ENCODE data around the gene SNPH. TPM values are rescaled to one million over a fixed set of nuclear protein-coding genes. Genes with fewer than 3 reads are reported as not detected.
A peak's percentile ranks its signal among the peaks of the same experiment; 100 is the strongest.
"Not testable (repeated sequence)": the region's sequence is repeated elsewhere in the genome, so short reads cannot be mapped to it uniquely, and the experiment has no call there.

The SNPH gene, protein sequence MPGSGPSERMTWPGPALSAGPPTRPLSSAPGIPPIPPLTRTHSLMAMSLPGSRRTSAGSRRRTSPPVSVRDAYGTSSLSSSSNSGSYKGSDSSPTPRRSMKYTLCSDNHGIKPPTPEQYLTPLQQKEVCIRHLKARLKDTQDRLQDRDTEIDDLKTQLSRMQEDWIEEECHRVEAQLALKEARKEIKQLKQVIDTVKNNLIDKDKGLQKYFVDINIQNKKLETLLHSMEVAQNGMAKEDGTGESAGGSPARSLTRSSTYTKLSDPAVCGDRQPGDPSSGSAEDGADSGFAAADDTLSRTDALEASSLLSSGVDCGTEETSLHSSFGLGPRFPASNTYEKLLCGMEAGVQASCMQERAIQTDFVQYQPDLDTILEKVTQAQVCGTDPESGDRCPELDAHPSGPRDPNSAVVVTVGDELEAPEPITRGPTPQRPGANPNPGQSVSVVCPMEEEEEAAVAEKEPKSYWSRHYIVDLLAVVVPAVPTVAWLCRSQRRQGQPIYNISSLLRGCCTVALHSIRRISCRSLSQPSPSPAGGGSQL
- total RNA-seq: 0.71 TPM
- polyA plus RNA-seq: 2.2 TPM
- long read RNA-seq, donor 1: 0 reads
- long read RNA-seq, donor 2: 0 reads
- long read RNA-seq, donor 3: 0 reads
- long read RNA-seq, donor 4, full-length matches to known transcripts: 1 of 1 reads
- long read RNA-seq, donor 4, partial matches to known transcripts: 0 of 1 reads
- long read RNA-seq, donor 4, other reads (novel, unspliced or antisense): 0 of 1 reads
- long read RNA-seq, donor 5: 0 reads
- long read RNA-seq, donor 6: 0 reads
- long read RNA-seq, donor 7: 0 reads
- long read RNA-seq, donor 8: 0 reads
- long read RNA-seq, donor 9: 0 reads
- long read RNA-seq, donor 10: 0 reads

DNA sequence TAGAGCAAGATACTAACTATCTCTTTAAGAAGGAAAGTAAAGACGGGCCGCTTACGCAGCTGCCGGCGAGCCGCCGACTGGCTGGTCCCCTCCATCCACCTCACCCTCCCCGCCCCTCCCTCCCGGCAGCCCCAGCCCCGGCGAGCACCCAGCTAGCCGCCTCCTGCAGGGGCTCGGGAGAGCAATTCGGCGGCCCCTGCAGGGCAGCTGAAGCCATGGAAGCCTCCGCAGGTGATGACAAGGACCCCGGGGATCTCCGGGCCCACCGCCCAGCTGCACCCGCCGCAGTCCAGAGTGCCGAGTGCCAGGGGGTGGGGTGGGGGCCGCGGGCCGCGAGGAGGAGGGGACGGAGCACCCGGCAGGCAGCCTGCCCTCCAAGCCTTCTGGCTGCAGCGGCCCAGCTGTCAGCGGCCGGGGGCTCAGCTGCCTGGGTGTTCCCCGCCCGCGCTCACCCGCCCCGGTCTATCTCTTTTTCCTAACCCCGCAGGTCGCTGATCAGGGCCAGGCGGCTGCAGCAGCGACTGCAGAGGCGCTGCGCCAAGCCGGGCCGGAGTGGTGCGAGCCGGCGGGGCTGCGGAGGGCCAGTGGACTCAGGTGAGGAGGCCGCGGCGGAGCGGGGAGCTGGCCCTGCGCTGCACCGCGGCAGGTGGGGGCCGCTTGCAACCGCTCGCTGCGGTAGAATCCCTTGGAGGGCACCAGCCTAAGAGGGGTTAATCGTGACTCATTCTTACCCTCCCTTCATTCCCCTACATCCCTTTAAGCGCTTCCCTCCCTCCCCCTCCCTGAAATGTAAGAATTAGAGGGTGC lies at the start of gene SNPH:
SNPH (plus strand) TSS at position 128 of the 807 bp plus-strand sequence. CDS start 29,946 bp downstream, outside the sequence.
- no peaks in the 10 kb centered on the region for H3K36me3 ChIP-seq (ENCODE audit: control insufficient read depth in 2 of 2, insufficient read depth in 2 of 2, low read length in 1 of 2)
- WGBS: under 1% methylated on average over 61 of the region's 61 CpGs

DNA sequence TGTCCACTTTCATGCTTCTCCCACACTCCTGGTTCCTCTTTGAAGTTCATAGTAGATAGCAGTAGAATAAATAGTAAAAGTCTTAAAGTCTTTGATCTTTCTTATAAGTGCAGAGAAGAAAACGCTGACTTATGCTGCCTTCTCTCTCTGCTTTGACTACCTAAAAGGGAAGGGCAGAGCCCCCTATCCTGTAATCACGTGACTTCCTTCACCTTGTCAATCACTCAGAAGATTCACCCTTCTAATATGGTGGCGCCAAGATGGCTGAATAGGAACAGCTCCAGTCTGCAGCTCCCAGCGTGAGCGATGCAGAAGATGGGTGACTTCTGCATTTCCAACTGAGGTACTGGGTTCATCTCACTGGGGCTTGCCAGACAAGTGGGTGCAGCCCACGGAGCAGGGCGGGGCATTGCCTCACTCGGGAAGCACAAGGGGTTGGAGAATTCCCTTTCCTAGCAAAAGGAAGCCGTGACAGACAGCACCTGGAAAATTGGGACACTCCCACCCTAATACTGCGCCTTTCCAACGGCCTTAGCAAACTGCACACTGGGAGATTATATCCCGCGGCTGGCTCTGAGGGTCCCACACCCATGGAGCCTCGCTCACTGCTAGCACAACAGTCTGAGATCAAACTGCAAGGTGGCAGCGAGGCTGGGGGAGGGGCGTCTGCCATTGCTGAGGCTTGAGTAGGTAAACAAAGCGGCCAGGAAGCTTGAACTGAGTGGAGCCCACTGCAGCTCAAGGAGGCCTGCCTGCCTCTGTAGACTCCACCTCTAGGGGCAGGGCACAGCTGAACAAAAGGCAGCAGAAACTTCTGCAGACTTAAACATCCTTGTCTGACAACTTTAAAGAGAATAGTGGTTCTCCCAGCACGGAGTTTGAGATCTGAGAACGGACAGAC lies 49.3 kb upstream of the SNPH start:
- not testable (repeated sequence) for H3K27me3 ChIP-seq (ENCODE audit: control insufficient read depth in 2 of 2, insufficient read depth in 1 of 2, low read length in 1 of 2); H3K36me3 ChIP-seq (ENCODE audit: control insufficient read depth in 2 of 2, insufficient read depth in 2 of 2, low read length in 1 of 2); DNase-seq (ENCODE audit: low read depth in 6 of 9, low spot score in 9 of 9); H3K27ac ChIP-seq (ENCODE audit: low read depth in 1 of 2, low read length in 1 of 2); H3K4me3 ChIP-seq (ENCODE audit: low read length in 2 of 2); H3K9me3 ChIP-seq (ENCODE audit: control insufficient read depth in 2 of 2, insufficient read depth in 1 of 2, low read length in 1 of 2); H3K4me1 ChIP-seq (ENCODE audit: control insufficient read depth in 2 of 2, insufficient read depth in 2 of 2, low read length in 2 of 2)
- 94% methylated on average over 19 of the region's 19 CpGs for WGBS

More for the DNA sequence above, at the start of gene SNPH:
- Histone ChIP-seq H3K4me3 (ENCODE audit: low read length in 2 of 2) (peak within 1 kb of the TSS; percentile 34 to 74), H3K27ac (ENCODE audit: low read depth in 1 of 2, low read length in 1 of 2) (no peak within 1 kb of the TSS), H3K27me3 (ENCODE audit: control insufficient read depth in 2 of 2, insufficient read depth in 1 of 2, low read length in 1 of 2) (peaks cover 0 to 40% of the 10 kb centered on the region in 2 donors), H3K4me1 (ENCODE audit: control insufficient read depth in 2 of 2, insufficient read depth in 2 of 2, low read length in 2 of 2) (peaks cover 2 to 4% of the 10 kb centered on the region in 2 donors), H3K9me3 (ENCODE audit: control insufficient read depth in 2 of 2, insufficient read depth in 1 of 2, low read length in 1 of 2) (peaks cover 0 to 7% of the 10 kb centered on the region in 2 donors)
- DNase-seq (ENCODE audit: low read depth in 6 of 9, low spot score in 9 of 9): peak in 6 of 9 donors; percentile 24 to 67 (median 38)

DNA sequence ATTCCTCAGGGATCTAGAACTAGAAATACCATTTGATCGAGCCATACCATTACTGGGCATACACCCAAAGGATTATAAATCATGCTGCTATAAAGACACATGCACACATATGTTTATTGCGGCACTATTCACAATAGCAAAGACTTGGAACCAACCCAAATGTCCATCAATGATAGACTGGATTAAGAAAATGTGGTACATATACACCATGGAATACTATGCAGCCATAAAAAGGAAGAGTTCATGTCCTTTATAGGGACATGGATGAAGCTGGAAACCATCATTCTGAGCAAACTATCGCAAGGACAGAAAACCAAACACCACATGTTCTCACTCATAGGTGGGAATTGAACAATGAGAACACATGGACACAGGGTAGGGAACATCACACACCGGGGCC lies 43.3 kb upstream of the SNPH start:
- H3K27me3 ChIP-seq (ENCODE audit: control insufficient read depth in 2 of 2, insufficient read depth in 1 of 2, low read length in 1 of 2): peaks cover 11 to 33% of the 10 kb centered on the region in 2 donors
- not testable (repeated sequence) for H3K4me1 ChIP-seq (ENCODE audit: control insufficient read depth in 2 of 2, insufficient read depth in 2 of 2, low read length in 2 of 2); H3K9me3 ChIP-seq (ENCODE audit: control insufficient read depth in 2 of 2, insufficient read depth in 1 of 2, low read length in 1 of 2); H3K4me3 ChIP-seq (ENCODE audit: low read length in 2 of 2); H3K36me3 ChIP-seq (ENCODE audit: control insufficient read depth in 2 of 2, insufficient read depth in 2 of 2, low read length in 1 of 2); DNase-seq (ENCODE audit: low read depth in 6 of 9, low spot score in 9 of 9); H3K27ac ChIP-seq (ENCODE audit: low read depth in 1 of 2, low read length in 1 of 2)
- WGBS: 95% methylated on average over 4 of the region's 4 CpGs

DNA sequence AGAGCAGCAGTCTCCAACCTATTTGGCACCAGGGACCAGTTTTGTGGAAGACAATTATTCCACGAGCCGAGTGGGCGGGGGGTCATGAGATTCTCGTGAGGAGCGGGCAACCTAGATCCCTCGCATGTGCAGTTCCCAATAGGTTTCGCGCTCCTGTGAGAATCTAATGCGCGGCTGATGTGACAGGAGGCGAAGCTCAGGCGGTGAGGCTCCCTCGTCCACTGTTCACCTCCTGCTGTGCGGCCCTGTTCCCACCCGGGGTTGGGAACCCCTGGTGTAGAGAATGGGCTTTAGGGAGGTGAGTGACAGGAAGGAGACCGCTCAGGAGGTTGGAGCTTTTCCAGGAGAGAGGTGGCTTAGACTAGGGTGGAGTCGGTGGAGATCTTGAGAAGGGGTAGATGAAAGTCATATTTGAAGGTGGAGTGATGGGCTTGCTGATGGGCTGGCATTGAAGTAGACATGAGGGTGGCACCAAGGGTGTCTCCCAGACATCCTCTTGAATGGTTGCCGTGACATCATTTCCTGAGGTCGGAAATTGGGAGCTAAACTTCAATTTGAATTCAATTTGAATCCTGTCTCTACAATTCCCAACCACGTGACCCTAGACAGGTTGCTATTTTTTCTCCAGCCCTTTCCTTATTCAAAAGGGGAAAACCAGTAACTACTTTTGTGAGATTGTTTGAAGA lies 41.7 kb upstream of the SNPH start:
- Histone ChIP-seq H3K27me3 (ENCODE audit: control insufficient read depth in 2 of 2, insufficient read depth in 1 of 2, low read length in 1 of 2) (peaks cover 13 to 47% of the 10 kb centered on the region in 2 donors), H3K9me3 (ENCODE audit: control insufficient read depth in 2 of 2, insufficient read depth in 1 of 2, low read length in 1 of 2) (peaks cover 0 to 1% of the 10 kb centered on the region in 2 donors), H3K4me3 (ENCODE audit: low read length in 2 of 2) (no peak overlapping the region), H3K4me1 (ENCODE audit: control insufficient read depth in 2 of 2, insufficient read depth in 2 of 2, low read length in 2 of 2) (peaks cover 7 to 9% of the 10 kb centered on the region in 2 donors), H3K27ac (ENCODE audit: low read depth in 1 of 2, low read length in 1 of 2) (no peak overlapping the region), H3K36me3 (ENCODE audit: control insufficient read depth in 2 of 2, insufficient read depth in 2 of 2, low read length in 1 of 2) (no peaks in the 10 kb centered on the region)
- no peak for DNase-seq (ENCODE audit: low read depth in 6 of 9, low spot score in 9 of 9)
- 92% methylated on average over 20 of the region's 20 CpGs for WGBS

DNA sequence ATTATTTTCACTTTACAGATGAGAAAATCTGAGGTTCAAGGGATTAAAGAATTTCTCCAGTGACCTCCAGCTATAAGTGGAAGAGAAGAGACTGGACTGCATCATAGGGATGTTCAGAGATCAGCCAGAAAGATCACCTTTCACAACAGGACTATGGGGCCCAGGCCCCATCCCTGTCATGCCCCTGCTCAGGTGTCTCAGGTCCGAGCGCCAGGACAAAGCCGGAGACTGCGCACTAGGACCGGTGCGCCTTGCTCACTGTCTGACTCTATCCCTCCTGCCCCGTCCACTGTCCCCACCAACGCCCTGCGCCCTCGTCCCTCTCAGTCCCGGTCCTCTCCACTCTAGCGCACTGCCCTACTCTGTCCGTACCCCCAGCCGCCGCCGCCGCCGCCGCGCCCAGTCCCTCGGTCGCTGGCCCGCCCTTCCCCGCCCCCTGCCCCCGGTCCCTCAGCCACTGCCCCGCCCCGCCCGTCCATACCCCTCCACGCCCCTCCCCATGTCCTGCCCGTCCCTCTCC lies 40.8 kb upstream of the SNPH start:
- Histone ChIP-seq H3K27ac (ENCODE audit: low read depth in 1 of 2, low read length in 1 of 2) (no peak overlapping the region), H3K4me1 (ENCODE audit: control insufficient read depth in 2 of 2, insufficient read depth in 2 of 2, low read length in 2 of 2) (peaks cover 7 to 9% of the 10 kb centered on the region in 2 donors), H3K4me3 (ENCODE audit: low read length in 2 of 2) (peak overlapping the region in 1 of 2 donors; percentile 59), H3K27me3 (ENCODE audit: control insufficient read depth in 2 of 2, insufficient read depth in 1 of 2, low read length in 1 of 2) (peaks cover 13 to 49% of the 10 kb centered on the region in 2 donors), H3K36me3 (ENCODE audit: control insufficient read depth in 2 of 2, insufficient read depth in 2 of 2, low read length in 1 of 2) (no peaks in the 10 kb centered on the region), H3K9me3 (ENCODE audit: control insufficient read depth in 2 of 2, insufficient read depth in 1 of 2, low read length in 1 of 2) (peaks cover 0 to 1% of the 10 kb centered on the region in 2 donors)
- no peak for DNase-seq (ENCODE audit: low read depth in 6 of 9, low spot score in 9 of 9)
- 11% methylated on average over 30 of the region's 30 CpGs for WGBS

DNA sequence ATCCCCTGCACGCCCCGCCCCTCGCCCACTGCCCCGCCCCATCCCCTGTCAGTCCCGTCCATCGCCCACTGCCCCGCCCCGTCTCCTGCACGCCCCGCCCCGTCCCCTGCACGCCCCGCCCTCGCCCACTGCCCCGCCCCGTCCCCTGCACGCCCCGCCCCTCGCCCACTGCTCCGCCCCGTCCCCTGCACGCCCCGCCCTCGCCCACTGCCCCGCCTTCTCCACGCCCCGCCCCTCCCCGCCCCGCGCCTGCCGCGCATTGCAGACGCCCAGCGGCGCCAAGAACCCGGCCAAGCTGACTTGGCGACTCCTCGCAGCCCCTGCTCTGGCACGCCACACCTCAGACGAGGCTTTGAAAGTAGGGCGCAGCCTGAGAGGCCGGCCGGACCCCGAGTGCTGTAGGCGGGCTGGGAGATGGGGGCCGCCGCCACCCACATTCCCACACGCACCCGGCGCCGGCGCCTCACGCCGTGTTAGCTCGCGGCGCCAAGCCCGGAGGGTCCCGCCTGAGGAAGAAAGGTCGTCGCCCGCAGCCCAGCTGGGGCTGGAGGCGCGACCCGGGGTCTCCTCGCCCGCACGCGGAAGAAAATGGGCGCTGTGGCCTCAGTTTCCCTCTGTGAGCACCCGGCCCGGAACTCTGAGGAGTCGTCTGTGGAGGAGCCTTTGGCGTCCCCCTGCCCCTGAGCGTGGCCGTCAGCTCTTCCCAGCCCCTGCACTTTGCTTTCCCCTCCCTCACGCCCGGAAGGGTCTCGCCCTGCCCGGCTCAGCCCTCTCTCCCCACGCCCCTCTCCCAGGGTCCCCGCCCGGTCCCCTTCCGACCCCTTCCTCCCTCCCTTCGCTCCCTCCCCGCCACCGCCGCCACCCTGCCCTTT lies 40.1 kb upstream of the SNPH start, which contains the start of gene RAD21L1:
RAD21L1 (plus strand) TSS at position 262 of the 872 bp plus-strand sequence. CDS start 2,410 bp downstream, outside the sequence.
- WGBS: 2% methylated on average over 88 of the region's 88 CpGs
- no peaks in the 10 kb centered on the region for H3K36me3 ChIP-seq (ENCODE audit: control insufficient read depth in 2 of 2, insufficient read depth in 2 of 2, low read length in 1 of 2)
- peaks cover 0 to 1% of the 10 kb centered on the region in 2 donors for H3K9me3 ChIP-seq (ENCODE audit: control insufficient read depth in 2 of 2, insufficient read depth in 1 of 2, low read length in 1 of 2)
- H3K4me1 ChIP-seq (ENCODE audit: control insufficient read depth in 2 of 2, insufficient read depth in 2 of 2, low read length in 2 of 2): peaks cover 7 to 9% of the 10 kb centered on the region in 2 donors
- H3K4me3 ChIP-seq (ENCODE audit: low read length in 2 of 2): peak within 1 kb of the TSS; percentile 41 to 59
- H3K27ac ChIP-seq (ENCODE audit: low read depth in 1 of 2, low read length in 1 of 2): no peak within 1 kb of the TSS
- DNase-seq (ENCODE audit: low read depth in 6 of 9, low spot score in 9 of 9): peak in 3 of 9 donors; percentile 26 to 44 (median 33)
- H3K27me3 ChIP-seq (ENCODE audit: control insufficient read depth in 2 of 2, insufficient read depth in 1 of 2, low read length in 1 of 2): peaks cover 13 to 49% of the 10 kb centered on the region in 2 donors

DNA sequence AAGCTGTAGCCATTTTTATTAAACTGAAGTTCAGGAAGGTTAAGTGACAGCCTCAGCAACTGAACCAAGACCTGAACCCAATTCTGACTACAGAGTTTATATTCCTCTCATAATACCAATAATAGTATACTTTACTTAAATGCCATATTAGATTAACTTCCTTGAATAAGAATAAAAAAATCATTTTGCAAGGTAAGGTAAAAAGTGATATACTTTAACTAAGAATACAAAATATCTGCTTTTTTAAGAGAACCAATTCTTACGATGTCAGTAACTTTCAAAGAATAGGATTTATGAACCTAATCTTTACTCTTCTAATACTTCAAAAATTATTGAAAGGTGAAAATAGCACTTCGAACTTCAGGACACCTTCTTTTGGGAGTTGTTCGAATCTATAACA lies 36.6 kb upstream of the SNPH start:
- peaks cover 0 to 1% of the 10 kb centered on the region in 2 donors for H3K9me3 ChIP-seq (ENCODE audit: control insufficient read depth in 2 of 2, insufficient read depth in 1 of 2, low read length in 1 of 2)
- no peaks in the 10 kb centered on the region for H3K36me3 ChIP-seq (ENCODE audit: control insufficient read depth in 2 of 2, insufficient read depth in 2 of 2, low read length in 1 of 2)
- 93% methylated on average over 3 of the region's 3 CpGs for WGBS
- H3K27ac ChIP-seq (ENCODE audit: low read depth in 1 of 2, low read length in 1 of 2): no peak overlapping the region
- peaks cover 7 to 9% of the 10 kb centered on the region in 2 donors for H3K4me1 ChIP-seq (ENCODE audit: control insufficient read depth in 2 of 2, insufficient read depth in 2 of 2, low read length in 2 of 2)
- H3K4me3 ChIP-seq (ENCODE audit: low read length in 2 of 2): no peak overlapping the region
- DNase-seq (ENCODE audit: low read depth in 6 of 9, low spot score in 9 of 9): no peak
- peaks cover 13 to 44% of the 10 kb centered on the region in 2 donors for H3K27me3 ChIP-seq (ENCODE audit: control insufficient read depth in 2 of 2, insufficient read depth in 1 of 2, low read length in 1 of 2)
